ENCODE data around the gene C14orf119.

The C14orf119 gene

GRCh38 chr14:23128969-23129758, 33.9 kb downstream of the C14orf119 start:
- DNase-seq = no peak

- no peak for DNase-seq
Measured at GRCh38 chr14:23129759-23130316, 34.5 kb downstream of the C14orf119 start.

- peak; percentile 66 for DNase-seq
Measured at GRCh38 chr14:23130871-23131270, 35.6 kb downstream of the C14orf119 start.

DNA sequence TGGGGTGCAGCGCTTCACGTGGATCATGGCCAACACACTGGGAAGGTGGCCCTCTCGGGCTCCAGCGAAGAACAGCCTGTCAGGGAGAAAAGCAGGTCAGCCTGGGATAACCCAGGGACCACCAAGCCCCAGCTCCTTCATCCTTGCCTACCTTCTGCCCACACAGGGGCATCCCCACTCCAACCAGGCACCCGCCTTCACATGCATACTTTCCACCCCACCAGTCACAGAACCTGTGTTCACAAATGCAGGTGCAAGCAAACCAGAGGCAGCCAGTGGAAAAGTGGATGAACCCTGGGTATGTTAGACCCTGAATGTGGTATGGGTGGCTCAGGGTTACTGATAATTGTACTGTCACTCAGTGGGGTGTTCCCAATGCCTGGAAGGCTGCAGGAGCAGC, 36.2 kb downstream of the C14orf119 start:
- DNase-seq = no peak

- no peak for DNase-seq
Measured at GRCh38 chr14:23132970-23133369, 37.7 kb downstream of the C14orf119 start.

- DNase-seq = no peak
Measured at GRCh38 chr14:23136566-23137133, 41.3 kb downstream of the C14orf119 start.

DNA sequence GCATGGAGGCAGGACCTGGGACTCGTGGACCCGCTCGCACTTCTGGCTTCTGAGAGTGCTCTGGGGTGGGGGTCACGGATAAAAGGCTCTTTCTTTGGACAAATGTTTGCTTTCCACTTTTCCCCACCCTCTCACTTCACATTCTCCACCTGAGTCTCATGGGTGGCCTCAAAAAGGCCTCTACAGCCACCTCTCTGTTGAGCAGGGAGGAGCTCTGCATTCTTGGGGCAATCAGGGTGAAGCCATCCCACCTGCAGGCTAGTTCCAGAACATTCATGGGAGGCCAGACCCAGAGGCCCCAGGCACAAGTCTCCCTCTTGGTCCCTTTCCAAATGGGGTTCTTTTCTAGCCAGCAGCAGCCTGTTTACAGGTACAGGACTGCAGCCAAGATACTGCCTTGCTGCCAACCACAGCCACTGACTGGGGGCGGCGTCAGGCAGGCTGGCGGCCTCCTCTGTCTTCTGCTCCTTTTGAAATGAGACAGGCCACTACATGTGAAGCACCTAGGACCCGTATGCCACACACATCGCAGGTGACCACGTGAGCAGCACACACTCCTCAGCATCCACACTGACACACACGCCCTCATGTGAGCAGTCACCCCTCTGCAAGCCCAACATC, 42.0 kb downstream of the C14orf119 start:
- DNase-seq = no peak

DNA sequence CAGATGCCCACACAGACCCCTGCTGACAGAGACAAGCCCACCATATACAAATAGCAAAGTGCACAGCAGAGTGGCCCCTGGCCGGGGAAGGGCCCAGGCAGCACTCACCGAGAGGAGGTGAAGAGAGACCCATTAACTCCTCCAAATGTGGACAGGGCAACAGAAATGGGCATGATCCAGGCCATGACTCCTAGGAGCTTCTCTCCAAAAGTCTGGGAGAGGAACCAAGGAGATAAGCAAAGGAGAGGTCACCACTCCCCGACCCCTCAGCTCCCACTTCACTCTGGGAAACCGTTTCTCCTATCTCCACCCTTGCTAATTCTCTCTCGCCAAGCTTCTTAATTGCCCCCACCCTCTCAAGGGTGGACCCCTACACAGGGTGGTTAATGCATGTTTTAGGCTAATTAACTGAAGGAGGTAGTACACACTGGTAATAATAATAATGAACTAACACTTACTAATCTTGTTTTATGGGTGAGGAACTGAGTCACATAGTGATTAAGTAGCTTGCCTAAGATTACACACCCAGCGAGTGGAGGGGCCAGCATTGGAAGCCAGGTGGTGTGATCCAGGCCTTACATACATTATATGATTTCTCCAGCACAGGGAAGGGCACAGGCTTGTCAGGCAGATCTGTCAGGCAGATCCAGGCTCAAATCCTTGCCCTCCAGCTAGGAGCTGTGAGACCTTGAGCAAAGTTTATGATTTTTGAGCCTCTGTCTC, 42.7 kb downstream of the C14orf119 start:
- DNase-seq = no peak

- DNase-seq = no peak
Measured at GRCh38 chr14:23139874-23140273, 44.6 kb downstream of the C14orf119 start.

DNA sequence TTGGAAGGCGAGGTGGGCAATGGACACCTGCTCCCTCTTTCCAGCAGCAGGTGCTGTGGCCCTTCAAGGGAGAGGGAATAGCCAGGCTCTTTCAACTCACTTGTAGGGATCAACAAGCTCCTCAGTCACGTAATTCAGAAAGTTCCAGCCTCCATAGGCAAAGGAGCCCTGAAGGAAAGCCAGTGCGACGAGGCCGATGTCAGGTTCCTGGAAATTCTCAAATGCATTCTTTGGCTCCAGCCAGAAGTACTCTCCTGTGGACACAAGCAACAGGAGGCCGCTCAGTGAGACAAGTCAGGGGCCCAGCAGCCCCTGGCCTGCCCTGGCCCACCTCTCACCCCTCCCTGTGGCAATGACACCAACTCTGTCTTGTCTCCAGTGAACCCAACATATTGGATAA, 45.1 kb downstream of the C14orf119 start:
- no peak for DNase-seq

GRCh38 chr14:23141706-23142444, 46.6 kb downstream of the C14orf119 start:
- no peak for DNase-seq

DNA sequence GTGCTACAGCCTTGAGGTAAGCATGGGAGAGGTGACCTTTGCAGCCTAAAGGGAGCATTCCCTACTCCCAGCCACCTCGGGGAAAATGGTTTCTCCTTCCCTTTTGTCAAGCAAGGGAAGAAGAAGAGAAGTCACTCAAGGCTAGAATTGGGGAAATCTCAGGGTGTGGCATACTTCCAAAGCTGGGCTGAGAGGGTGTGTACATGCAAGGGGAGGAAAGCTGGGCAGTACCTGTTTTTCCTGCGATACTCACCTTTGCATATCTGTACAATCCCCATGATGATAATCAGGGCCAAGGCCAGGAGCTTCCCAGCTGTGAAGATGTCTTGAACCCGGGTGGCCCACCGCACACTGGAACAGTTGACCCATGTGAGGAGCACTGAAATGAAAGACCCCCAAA, 47.5 kb downstream of the C14orf119 start:
- no peak for DNase-seq

- DNase-seq = no peak
Measured at GRCh38 chr14:23143911-23144310, 48.6 kb downstream of the C14orf119 start.

DNA sequence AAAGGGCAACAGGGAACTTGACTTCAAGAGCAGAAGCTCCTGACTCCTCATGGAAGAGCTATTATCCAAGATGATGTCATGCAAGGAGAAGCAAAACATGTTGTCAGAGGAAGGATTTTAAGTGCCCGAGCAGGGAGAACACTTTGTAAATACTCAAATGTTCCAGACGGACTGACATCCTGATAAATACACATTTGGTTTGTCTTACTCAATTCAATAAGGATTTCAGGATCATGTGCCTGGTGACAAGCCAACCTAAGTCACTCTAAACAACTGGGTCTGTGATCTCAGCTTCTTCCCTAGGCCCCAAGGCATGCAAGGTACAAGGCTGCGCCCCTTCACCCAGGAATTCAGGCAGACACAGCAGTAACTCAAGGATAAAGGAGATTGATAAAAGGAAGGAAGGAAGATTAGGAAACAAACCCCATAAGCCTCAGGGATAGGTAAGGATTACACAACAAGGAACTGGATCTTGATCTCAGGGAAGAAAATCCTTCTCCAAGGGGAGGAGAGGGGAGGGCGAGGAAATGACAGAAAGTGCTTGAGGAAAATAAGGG, 50.6 kb downstream of the C14orf119 start:
- DNase-seq = no peak

GRCh38 chr14:23146351-23146910, 51.1 kb downstream of the C14orf119 start:
- peak; percentile 59 for DNase-seq

GRCh38 chr14:23146980-23147379, 51.7 kb downstream of the C14orf119 start:
- no peak for DNase-seq

DNA sequence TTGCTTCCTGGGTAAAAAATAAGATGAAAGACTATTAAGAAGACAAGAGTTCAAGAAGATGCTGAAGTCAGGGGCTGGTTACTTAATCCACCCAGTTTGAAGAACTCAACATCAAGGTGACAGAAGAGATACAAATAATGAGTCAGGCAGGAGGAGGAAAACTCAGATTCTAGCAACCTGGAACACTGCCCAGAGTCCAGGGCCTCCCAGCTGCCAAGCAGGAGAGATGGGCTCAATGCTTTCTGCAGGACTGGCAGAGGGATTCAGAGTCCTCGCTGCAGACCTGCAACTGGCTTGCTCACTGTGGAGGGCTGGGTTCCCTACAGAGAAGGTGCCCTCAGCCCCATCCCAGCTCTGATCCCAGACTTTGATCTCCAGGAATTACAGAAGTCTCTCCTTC, 52.4 kb downstream of the C14orf119 start:
- no peak for DNase-seq

DNA sequence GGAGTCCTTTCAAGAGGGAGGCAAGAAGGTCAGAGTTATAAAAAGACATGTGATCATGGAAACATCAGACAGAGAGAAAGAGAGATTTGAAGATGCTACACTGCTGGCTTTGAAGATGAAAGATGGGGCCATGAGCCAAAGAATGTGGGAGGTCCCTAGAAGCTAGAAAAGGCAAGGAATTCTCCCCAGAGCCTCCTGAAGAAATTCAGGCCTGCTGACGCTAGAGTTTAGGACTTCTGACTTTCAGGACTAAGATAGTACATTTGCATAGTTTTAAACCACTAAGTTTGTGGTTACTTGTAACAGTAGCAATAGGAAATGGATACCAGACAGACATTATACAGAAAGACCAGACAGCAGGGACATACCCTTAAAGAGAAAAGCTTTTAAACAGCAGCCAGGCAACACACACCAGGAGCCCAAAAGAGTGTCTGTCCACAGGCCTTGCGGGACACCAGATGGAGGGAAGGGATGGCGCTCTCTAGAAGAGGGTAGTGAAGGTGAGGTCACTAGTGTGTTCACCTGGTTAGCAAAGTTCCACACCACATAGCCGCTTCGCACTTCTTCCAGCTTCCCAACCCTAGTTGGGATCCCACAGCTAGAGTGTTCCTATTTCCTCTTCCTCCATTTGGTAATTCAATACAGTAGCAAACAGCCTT, 53.4 kb downstream of the C14orf119 start:
- DNase-seq = no peak

DNA sequence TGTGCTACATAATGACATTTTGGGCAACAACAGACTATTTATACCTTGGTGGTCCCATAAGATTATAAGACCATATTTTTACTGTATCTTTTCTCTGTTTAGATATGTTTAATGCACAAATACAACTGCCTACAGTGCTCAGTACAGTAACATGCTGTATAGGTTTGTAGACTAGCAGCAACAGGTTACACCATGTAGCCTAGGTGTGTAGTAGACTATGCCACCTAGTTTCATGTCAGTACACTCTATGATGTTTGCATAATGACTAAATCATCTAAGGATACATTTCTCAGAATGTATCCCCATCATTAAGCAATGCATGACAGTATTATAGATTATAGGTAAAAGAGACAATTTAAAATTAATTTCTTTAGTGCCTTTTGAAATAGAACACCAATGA, 54.4 kb downstream of the C14orf119 start:
- DNase-seq = no peak

All from hematopoietic multipotent progenitor cell treated with erythropoietin and hydrocortisone succinate and interleukin-3 and kit ligand, for 6 days (in vitro differentiated cells).